Esophagus mucosa (tissue), 1 donor: ENCODE measurements around the gene WASHC1. TPM values are rescaled to one million over a fixed set of nuclear protein-coding genes. Genes with fewer than 3 reads are reported as not detected.
A peak's percentile ranks its signal among the peaks of the same experiment; 100 is the strongest.
"Not testable (repeated sequence)": the region's sequence is repeated elsewhere in the genome, so short reads cannot be mapped to it uniquely, and the experiment has no call there.

Experiments used
- ATAC-seq: fragments of 200-7000 bp; cut with Tn5 transposase; one replicate; pipeline ENCODE4 v1.9.1; 2020
- total RNA-seq: library from RNA; stranded (reverse); gene quantifications from one replicate; pipeline ENCODE4 v1.2.4, GENCODE V29; 2023
- donor health status: DM: yes; HTN: yes; CAD: no.

The WASHC1 gene
- total RNA-seq, 1 donor from 2014 or later: 11.2 TPM

- not testable (repeated sequence) for ATAC-seq
Measured at GRCh38 chr9:14129-14809, 15.0 kb downstream of the WASHC1 start.

- ATAC-seq: not testable (repeated sequence)
Measured at GRCh38 chr9:11206-11605, 18.1 kb downstream of the WASHC1 start.

GRCh38 chr9:10653-11053 lies 18.6 kb downstream of the WASHC1 start:
- ATAC-seq: peak; percentile 59

GRCh38 chr9:10207-10606 lies 19.0 kb downstream of the WASHC1 start:
- ATAC-seq: peak; percentile 51

Other genes starting within 250 kb of the WASHC1 start
- 0.28 TPM for gene FOXD4, start 89.0 kb upstream of the WASHC1 start, total RNA-seq
- 24.2 TPM for gene ZNG1A, start 149.6 kb upstream of the WASHC1 start, total RNA-seq
- 11.4 TPM for gene DOCK8, start 185.4 kb upstream of the WASHC1 start, total RNA-seq